ENCODE results near the gene VWA3B. TPM values are rescaled to one million over a fixed set of nuclear protein-coding genes. Genes with fewer than 3 reads are reported as not detected.
"Not testable (repeated sequence)": the region's sequence is repeated elsewhere in the genome, so short reads cannot be mapped to it uniquely, and the experiment has no call there.

The VWA3B gene
- total RNA-seq, 1 experiment from 2014 or later = 1.0 TPM

DNA sequence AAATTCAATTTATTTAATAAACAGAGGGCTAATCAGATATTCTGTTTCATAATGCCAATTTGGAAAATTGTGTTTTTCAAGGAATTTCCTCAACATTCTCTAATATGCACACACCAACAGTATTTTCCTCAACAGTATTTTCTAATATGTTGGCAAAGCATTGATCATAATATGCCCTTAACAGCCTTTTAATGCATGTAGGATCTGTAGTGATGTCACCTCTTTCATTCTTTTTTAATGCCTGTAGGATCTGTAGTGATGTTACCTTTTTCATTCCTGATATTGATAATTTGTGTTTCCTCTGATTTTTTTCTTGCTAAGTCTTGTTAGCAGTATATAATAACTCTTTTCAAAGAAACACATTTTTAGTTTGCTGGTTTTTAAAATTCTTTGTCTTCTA, 15.9 kb downstream of the VWA3B start:
- DNase-seq = no peak
- Histone ChIP-seq H3K27me3 (ENCODE audit: control insufficient read depth, insufficient read depth, low read length) (no peaks in the 10 kb centered on the region), H3K36me3 (replicated peaks; ENCODE audit: control insufficient read depth, insufficient read depth, low read length) (no peaks in the 10 kb centered on the region), H3K4me3 (ENCODE audit: insufficient read depth, low read depth, low read length) (no peak overlapping the region)

DNA sequence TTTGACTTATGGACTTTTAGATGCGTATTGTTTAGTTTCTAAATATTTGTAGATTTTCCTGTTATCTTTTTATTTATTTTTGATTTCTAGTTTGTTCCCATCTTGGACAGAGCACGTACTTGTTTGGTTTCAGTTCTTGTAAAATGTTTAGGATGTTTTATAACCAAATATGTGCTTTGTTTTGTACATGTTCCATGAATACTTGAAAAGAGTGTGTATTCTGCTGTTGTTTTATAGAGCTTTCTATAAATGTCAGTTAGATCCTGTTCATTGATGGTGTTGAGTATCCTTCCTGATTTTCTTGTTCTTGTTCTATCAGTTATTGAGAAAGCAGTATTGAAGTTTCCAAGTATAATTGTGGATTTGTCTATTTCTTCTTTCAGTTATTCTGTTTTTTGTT, 21.1 kb downstream of the VWA3B start:
- Histone ChIP-seq H3K36me3 (replicated peaks; ENCODE audit: control insufficient read depth, insufficient read depth, low read length) (no peaks in the 10 kb centered on the region), H3K27me3 (ENCODE audit: control insufficient read depth, insufficient read depth, low read length) (no peaks in the 10 kb centered on the region), H3K4me3 (ENCODE audit: insufficient read depth, low read depth, low read length) (no peak overlapping the region)
- DNase-seq = no peak

DNA sequence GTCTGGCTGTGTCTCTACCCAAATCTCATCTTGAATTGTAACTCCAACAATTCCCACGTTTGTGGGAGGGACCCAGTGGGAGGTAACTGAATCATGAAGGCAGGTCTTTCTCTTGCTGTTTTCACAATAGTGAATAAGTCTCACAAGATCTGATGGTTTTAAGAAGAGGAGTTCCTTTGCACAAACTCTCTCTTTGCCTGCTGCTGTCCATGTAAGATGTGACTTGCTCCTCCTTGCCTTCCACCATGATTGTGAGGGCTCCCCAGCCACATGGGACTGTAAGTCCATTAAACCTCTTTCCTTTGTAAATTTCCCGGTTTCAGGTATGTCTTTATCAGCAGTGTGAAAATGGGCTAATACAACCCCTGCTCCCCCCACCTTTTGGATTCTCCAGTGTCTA, 23.8 kb downstream of the VWA3B start:
- no peaks in the 10 kb centered on the region for H3K36me3 ChIP-seq (replicated peaks; ENCODE audit: control insufficient read depth, insufficient read depth, low read length)
- no peaks in the 10 kb centered on the region for H3K27me3 ChIP-seq (ENCODE audit: control insufficient read depth, insufficient read depth, low read length)
- no peak overlapping the region for H3K4me3 ChIP-seq (ENCODE audit: insufficient read depth, low read depth, low read length)
- no peak for DNase-seq

DNA sequence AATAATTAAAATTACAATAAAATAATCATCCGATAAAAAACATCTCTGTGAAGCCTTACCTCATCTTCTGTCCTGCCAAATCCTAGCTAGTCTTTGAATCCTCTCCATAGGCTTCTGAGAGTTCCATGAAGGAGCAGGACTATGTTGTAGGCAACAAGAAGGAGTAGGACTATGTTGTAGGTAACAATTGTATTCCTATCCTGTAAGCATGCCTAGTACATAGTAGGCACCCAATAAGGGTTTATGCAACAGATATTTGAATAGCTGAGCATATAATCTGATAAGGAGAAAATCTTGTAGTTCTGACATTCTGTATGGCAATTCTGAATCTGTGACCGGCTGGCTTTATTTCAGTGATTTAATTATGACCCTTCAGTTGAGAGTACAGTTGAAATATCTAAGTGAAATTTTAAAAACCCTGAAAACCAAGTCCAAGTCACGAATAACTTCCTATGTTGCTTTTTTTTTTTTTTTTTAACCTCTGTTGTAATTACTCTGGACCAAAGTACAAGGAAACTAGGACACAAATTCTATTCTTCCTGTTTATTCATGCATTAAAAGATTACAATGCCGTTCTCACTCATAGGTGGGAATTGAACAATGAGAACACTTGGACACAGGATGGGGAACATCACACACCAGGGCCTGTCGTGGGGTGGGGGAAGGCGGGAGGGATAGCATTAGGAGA, 27.8 kb downstream of the VWA3B start:
- no peak overlapping the region for H3K4me3 ChIP-seq (ENCODE audit: insufficient read depth, low read depth, low read length)
- no peaks in the 10 kb centered on the region for H3K36me3 ChIP-seq (replicated peaks; ENCODE audit: control insufficient read depth, insufficient read depth, low read length)
- H3K27me3 ChIP-seq (ENCODE audit: control insufficient read depth, insufficient read depth, low read length) = no peaks in the 10 kb centered on the region
- DNase-seq = no peak

DNA sequence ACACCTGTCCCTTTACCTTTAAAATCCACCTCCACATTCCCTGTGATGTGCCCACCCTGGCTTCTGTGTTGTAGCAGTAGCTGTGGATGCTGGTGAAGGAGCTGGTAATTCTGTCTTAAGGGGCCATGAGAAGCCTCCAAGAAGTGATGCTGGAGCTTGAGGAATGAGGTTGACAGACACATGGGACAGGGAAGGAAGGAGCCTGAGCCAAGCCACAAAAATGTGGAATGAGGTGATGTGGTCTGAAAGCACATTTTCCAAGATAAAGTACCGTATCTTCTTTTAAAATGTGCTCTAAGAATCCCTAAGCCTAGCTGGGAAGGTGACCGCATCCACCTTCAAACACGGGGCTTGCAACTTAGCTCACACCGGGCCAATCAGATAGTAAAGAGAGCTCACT, 31.2 kb downstream of the VWA3B start:
- no peak for DNase-seq
- H3K4me3 ChIP-seq (ENCODE audit: insufficient read depth, low read depth, low read length) = no peak overlapping the region
- no peaks in the 10 kb centered on the region for H3K36me3 ChIP-seq (replicated peaks; ENCODE audit: control insufficient read depth, insufficient read depth, low read length)
- no peaks in the 10 kb centered on the region for H3K27me3 ChIP-seq (ENCODE audit: control insufficient read depth, insufficient read depth, low read length)

DNA sequence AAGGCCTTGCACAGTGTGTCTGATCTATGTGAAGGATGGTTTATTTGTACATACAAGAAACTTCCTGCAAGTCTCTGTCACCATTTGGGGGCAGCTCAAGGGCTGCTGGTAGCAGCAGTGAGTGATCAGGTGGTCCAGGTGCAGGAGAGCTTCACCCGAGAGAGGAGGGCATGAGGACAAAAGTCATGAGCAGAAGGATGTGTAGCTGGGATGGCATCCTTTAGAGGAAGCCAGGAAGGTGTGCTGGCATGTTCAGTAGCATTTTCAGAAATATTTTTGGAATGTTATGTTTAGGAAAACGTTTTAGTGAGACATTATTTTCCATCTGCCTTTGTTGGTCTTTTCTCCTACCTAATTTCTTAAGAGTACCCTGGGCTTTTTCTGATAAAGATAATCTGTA, 31.9 kb downstream of the VWA3B start:
- no peak for DNase-seq
- no peak overlapping the region for H3K4me3 ChIP-seq (ENCODE audit: insufficient read depth, low read depth, low read length)
- no peaks in the 10 kb centered on the region for H3K36me3 ChIP-seq (replicated peaks; ENCODE audit: control insufficient read depth, insufficient read depth, low read length)
- H3K27me3 ChIP-seq (ENCODE audit: control insufficient read depth, insufficient read depth, low read length) = no peaks in the 10 kb centered on the region

DNA sequence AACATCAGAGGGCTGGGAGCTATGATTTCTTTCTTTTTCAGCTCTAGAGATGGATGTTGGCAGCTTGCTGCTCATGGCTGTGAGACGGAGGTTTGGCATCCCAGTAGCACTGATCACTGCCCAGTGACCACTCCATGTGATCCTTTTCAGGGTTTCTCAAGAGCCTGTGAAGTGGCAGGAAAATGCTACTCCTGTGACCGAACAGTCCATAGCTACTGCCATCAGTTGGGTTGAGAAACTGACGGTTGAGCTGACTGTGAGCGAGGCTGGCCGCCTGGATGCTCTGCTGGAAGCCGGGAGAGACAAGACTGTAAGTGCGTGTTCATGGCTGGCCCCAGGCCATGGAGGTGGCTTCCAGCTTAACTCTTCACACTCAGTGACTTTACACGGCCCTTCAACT, 34.2 kb downstream of the VWA3B start:
- Histone ChIP-seq H3K4me3 (ENCODE audit: insufficient read depth, low read depth, low read length) (no peak overlapping the region), H3K36me3 (replicated peaks; ENCODE audit: control insufficient read depth, insufficient read depth, low read length) (no peaks in the 10 kb centered on the region), H3K27me3 (ENCODE audit: control insufficient read depth, insufficient read depth, low read length) (no peaks in the 10 kb centered on the region; the same call in 1 of the 2 replicates)
- no peak for DNase-seq

DNA sequence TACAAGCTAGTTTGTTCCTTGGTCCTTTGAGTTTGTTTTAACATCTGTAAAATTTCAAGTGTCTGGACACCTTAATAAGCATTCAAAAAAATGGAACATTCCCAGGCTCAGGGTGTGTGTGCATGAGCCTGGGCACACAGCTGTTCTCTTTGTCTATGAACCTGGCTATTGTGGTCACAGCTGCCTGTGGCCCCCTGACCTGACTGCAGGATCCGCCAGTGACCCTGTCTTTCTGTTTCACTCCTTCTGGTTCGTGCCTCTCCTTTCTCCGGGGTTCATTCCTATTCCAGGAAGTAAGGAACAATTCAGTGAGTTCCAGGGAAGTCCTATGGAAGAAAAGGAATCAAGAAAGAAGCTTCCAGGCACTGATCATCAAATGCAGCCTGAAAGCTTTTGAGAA, 35.6 kb downstream of the VWA3B start:
- no peak for DNase-seq
- Histone ChIP-seq H3K4me3 (ENCODE audit: insufficient read depth, low read depth, low read length) (no peak overlapping the region), H3K27me3 (ENCODE audit: control insufficient read depth, insufficient read depth, low read length) (peaks cover under 1% of the 10 kb centered on the region; the same call in 1 of the 2 replicates), H3K36me3 (replicated peaks; ENCODE audit: control insufficient read depth, insufficient read depth, low read length) (no peaks in the 10 kb centered on the region)

DNA sequence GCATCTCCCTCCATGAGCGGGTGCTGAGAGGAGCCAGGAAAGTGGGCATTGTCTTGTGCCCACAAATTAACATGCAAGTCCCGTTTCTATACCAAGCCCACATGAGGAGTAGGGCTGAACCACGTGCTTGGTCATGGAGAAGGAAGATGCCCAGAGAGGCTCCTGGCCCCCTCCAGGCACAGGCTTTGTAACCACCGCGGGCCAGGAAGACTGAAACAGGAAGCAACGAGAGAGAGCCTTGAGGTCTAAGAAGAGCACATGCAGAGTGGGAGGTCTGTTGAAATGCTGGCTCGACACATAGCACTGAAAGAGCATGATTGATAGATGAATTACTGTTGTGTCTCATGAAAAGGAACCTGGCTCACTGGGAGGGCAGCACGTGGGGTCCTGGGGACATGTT, 36.3 kb downstream of the VWA3B start:
- H3K27me3 ChIP-seq (ENCODE audit: control insufficient read depth, insufficient read depth, low read length) = peaks cover 3% of the 10 kb centered on the region; the same call in 1 of the 2 replicates
- H3K36me3 ChIP-seq (replicated peaks; ENCODE audit: control insufficient read depth, insufficient read depth, low read length) = no peaks in the 10 kb centered on the region
- H3K4me3 ChIP-seq (ENCODE audit: insufficient read depth, low read depth, low read length) = no peak overlapping the region
- DNase-seq = no peak

DNA sequence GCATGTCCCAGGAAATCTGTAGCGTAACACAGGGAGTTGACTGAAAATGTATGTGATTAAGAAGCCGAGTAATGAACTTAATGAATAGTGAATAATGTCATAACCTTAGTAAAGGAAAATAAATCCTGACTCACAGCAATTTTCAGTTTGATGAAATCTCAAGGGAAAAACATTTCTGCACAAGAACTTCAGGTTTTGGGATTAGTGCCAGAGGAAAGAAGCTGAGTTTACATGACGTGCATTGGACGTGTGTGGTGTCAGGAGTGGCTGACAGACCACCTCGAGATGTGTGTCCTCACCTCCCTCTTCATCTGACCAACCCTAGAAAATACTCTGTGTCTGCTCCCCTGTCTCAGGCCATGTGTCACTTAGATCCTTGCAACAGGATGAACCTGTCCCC, 39.1 kb downstream of the VWA3B start:
- DNase-seq = no peak
- Histone ChIP-seq H3K4me3 (ENCODE audit: insufficient read depth, low read depth, low read length) (no peak overlapping the region), H3K27me3 (ENCODE audit: control insufficient read depth, insufficient read depth, low read length) (peaks cover 3% of the 10 kb centered on the region; the same call in 1 of the 2 replicates), H3K36me3 (replicated peaks; ENCODE audit: control insufficient read depth, insufficient read depth, low read length) (no peaks in the 10 kb centered on the region)

DNA sequence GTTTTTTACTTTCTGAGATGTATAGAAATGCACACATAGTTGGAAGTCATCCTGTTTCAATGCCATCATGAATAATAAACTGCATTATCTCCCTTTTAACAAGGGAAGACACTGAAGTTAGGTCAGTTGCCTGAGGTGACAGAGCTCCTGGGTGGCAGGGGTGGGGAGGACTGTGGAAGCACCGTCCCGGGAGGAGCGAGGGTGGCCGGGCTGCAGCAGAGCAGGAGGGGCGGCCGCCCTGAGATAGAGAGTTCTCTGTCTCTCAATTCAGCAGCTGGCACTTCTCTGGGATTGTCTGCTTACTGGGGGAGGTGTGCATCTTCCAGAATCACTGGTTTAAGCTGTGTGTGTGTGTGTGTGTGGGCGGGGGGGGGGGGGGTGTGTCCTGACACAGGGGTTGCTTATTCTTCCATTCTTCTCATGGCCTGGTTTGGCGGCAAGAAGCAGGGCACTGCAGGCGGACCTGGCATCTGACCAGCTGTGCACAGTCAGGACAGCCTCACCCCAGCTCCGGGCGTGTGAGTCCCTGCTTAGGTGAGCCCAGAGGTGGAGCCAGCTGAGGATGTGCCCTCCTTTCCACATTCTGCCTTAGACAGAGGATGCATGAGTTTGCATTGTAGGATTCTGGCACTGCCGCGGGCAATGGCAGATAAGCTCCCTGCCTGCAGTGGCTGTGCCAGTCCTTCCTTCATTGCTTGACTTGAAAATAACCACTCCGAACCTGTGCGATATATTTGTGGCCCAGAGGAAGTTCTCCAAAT, 40.4 kb downstream of the VWA3B start:
- Histone ChIP-seq H3K27me3 (ENCODE audit: control insufficient read depth, insufficient read depth, low read length) (peaks cover 3% of the 10 kb centered on the region; the same call in 1 of the 2 replicates), H3K36me3 (replicated peaks; ENCODE audit: control insufficient read depth, insufficient read depth, low read length) (no peaks in the 10 kb centered on the region), H3K4me3 (ENCODE audit: insufficient read depth, low read depth, low read length) (no peak overlapping the region)
- DNase-seq = no peak

DNA sequence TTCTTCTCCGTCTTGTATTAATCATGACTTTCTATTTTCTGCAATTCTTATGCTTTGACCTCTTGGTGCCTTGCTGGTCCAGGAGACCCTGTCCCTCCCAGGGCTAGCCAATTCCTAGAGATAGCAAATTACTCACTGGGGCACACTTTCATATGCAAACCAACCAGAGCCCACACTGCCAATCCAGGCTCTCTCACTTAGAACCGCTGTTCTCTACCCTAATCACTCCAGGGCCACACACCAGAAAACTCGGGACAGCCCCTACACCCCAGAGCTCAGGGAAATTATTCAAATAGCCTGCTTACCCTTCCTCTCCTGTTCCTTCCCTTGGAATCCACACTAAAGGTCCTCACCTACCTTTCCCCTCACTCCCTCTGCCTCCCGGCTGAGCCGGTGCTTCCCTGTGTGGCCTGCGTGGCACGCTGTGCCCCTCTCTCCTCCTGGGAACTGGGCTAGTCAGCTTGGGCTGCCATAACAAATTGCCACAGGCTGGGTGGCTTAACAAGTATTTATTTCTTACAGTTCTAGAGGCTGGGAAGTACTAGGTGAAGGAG, 41.7 kb downstream of the VWA3B start:
- H3K27me3 ChIP-seq (ENCODE audit: control insufficient read depth, insufficient read depth, low read length) = peaks cover 3% of the 10 kb centered on the region; the same call in 1 of the 2 replicates
- H3K4me3 ChIP-seq (ENCODE audit: insufficient read depth, low read depth, low read length) = no peak overlapping the region
- DNase-seq = peak; percentile 54
- no peaks in the 10 kb centered on the region for H3K36me3 ChIP-seq (replicated peaks; ENCODE audit: control insufficient read depth, insufficient read depth, low read length)

DNA sequence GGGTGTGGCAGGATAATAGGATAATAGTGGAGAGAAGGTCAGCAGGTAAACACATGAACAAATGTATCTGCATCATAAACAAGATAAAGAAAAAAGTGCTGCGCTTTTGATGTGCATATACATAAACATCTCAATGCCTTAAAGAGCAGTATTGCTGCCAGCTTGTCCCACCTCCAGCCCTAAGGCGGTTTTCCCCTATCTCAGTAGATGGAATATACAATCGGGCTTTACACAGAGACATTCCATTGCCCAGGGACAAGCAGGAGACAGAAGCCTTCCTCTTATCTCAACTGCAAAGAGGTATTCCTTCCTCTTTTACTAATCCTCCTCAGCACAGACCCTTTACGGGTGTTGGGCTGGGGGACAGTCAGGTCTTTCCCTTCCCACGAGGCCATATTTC, 43.1 kb downstream of the VWA3B start:
- not testable (repeated sequence) for H3K4me3 ChIP-seq (ENCODE audit: insufficient read depth, low read depth, low read length); H3K27me3 ChIP-seq (ENCODE audit: control insufficient read depth, insufficient read depth, low read length); DNase-seq; H3K36me3 ChIP-seq (replicated peaks; ENCODE audit: control insufficient read depth, insufficient read depth, low read length)

DNA sequence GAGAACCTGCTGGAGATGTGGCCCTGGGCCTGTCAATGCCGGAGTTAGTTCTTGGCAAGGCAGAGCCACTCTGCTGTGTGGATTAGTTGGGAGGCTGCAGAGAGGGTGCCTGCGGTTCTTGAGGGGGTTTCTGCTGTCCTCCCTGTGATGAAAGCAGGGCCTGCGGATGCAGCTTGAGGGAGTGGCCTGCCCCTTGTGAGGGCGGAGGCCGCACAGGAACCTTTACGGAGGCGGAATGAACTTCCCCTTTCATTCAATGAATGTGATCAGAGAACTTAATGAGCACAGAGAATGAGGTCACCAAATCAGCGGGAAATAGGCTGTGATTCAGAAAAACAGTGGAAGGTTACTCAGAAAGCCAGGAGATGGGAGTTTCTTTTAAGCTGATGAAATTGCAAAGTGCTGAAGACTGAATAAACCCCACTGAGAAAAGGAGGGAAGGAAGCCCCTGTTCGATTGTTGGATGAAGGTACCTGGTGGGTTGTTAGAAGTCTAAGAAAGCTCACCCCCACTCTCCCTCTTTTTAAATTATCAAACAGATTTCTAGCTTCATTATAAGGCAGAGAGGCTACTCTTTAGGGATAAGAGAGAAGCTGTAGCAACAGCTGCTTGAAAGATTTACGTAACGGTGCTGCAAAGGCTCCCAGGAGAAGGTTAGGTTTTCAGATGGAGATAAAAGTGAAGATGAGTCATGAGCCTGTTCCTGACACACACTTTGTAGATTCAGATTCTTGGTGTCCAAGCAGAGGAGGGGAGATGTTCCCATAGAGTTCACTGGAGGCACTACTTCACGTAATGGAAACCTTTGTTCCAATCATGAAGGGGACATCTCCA, 47.4 kb downstream of the VWA3B start:
- no peak overlapping the region for H3K4me3 ChIP-seq (ENCODE audit: insufficient read depth, low read depth, low read length)
- peak; percentile 69 for DNase-seq
- H3K36me3 ChIP-seq (replicated peaks; ENCODE audit: control insufficient read depth, insufficient read depth, low read length) = no peaks in the 10 kb centered on the region
- H3K27me3 ChIP-seq (ENCODE audit: control insufficient read depth, insufficient read depth, low read length) = no peaks in the 10 kb centered on the region; the same call in 1 of the 2 replicates

Data from H7 (cell line).